ENCODE data around the gene CYP1A1. TPM values are rescaled to one million over a fixed set of nuclear protein-coding genes. Genes with fewer than 3 reads are reported as not detected.

Gene CYP1A1
- total and polyA plus RNA-seq, 2 of the 4 experiments (the other 2 are of a cell fraction), result under 0.01 to 0.03 TPM

DNA sequence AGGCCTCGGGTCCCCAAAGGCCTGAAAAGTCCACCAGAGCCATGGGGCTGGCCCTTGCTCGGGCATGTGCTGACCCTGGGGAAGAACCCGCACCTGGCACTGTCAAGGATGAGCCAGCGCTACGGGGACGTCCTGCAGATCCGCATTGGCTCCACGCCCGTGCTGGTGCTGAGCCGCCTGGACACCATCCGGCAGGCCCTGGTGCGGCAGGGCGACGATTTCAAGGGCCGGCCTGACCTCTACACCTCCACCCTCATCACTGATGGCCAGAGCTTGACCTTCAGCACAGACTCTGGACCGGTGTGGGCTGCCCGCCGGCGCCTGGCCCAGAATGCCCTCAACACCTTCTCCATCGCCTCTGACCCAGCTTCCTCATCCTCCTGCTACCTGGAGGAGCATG, 24.5 kb upstream of the CYP1A1 start:
- no peak for DNase-seq
- H3K14ac ChIP-seq (replicated peaks; ENCODE audit: low read depth, low read length), result no peak overlapping the region
- in situ Hi-C loops (cut with MboI; ENCODE audit: low sequenced_read_pairs), result no loop called here

More for the DNA sequence above, 24.5 kb upstream of the CYP1A1 start:
- no peak overlapping the region for H3K9ac ChIP-seq (ENCODE audit: low read depth, low read length)
- no peak overlapping the region for H4K5ac ChIP-seq (ENCODE audit: low read depth, low read length)
- no peak overlapping the region for H2BK120ac ChIP-seq (ENCODE audit: low read depth, low read length)
- H3K23ac ChIP-seq (ENCODE audit: low read depth, low read length), result no peak overlapping the region
- ATAC-seq (ENCODE audit: low read depth), result no peak
- H2BK5ac ChIP-seq (ENCODE audit: low read depth, low read length, poor library complexity, severe bottlenecking), result no peak overlapping the region
- intact Hi-C loops (cut with micrococcal nuclease) (loop anchor here (10.0 kb wide), 1 partner anchor 55 kb away; the partner anchor contains the start of gene EDC3), dilution Hi-C loops (cut with HindIII; ENCODE audit: low sequenced_read_pairs, unreplicated experiment) (no loop called here)
- 55% methylated on average over 4 of the region's 20 CpGs; no CpG with 5 or more reads in 1 of the 2 experiments for WGBS, 2 experiments (ENCODE audit: extremely low coverage in 2 of 2, insufficient read length in 1 of 2)
- no peak overlapping the region for H3K4me2 ChIP-seq (ENCODE audit: low read depth, low read length)
- H4K20me1 ChIP-seq (ENCODE audit: insufficient read depth, low read length), result no peaks in the 10 kb centered on the region
- no peak overlapping the region for H4K8ac ChIP-seq (ENCODE audit: low read depth in 2 of 2, low read length in 2 of 2)
- no peaks in the 10 kb centered on the region for H3K79me1 ChIP-seq (ENCODE audit: low read depth in 1 of 2, low read length in 2 of 2)
- no peak overlapping the region for H2BK20ac ChIP-seq (ENCODE audit: low read depth, low read length)
- H3K18ac ChIP-seq (ENCODE audit: low read depth, low read length), result no peak overlapping the region
- no peak overlapping the region for H2BK15ac ChIP-seq (ENCODE audit: low read depth, low read length)
- POLR2A ChIA-PET (ENCODE audit: unreplicated experiment), result no interaction called here
- no peaks in the 10 kb centered on the region; the same call in 1 of the 2 replicates for H3K9me1 ChIP-seq (ENCODE audit: insufficient read depth, low read length)
- no peak overlapping the region for H3K56ac ChIP-seq (ENCODE audit: extremely low read depth, insufficient read depth, low read length)
- no peak overlapping the region for H3K4me3 ChIP-seq (ENCODE audit: insufficient read depth, low read depth, low read length)
- no peak overlapping the region for H2AFZ ChIP-seq (replicated peaks; ENCODE audit: low read length, poor library complexity)
- TF ChIP-seq RCOR1 (IDR thresholded peaks at IDR 0.05; ENCODE audit: insufficient replicate concordance, low read length), result no peak
- TF ChIP-seq RFX5 (IDR thresholded peaks at IDR 0.05; ENCODE audit: low read depth, low read length), result no peak
- TF ChIP-seq FOS (IDR thresholded peaks at IDR 0.05; ENCODE audit: low read depth, low read length), result no peak
- TF ChIP-seq MXI1 (IDR thresholded peaks at IDR 0.05; ENCODE audit: borderline replicate concordance, low read depth, low read length), result no peak
- no peak for TF ChIP-seq BHLHE40 (IDR thresholded peaks at IDR 0.05; ENCODE audit: low read depth, low read length)
- TF ChIP-seq, protein P1, sequence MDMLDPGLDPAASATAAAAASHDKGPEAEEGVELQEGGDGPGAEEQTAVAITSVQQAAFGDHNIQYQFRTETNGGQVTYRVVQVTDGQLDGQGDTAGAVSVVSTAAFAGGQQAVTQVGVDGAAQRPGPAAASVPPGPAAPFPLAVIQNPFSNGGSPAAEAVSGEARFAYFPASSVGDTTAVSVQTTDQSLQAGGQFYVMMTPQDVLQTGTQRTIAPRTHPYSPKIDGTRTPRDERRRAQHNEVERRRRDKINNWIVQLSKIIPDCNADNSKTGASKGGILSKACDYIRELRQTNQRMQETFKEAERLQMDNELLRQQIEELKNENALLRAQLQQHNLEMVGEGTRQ (IDR thresholded peaks at IDR 0.05; ENCODE audit: low read depth, low read length), result no peak
- TF ChIP-seq CHD1 (IDR thresholded peaks at IDR 0.05; ENCODE audit: low read depth, low read length), result no peak
- TF ChIP-seq CEBPB (IDR thresholded peaks at IDR 0.05; ENCODE audit: low read depth, low read length), result no peak
- BruUV-seq (replicated peaks), result no TSS peak
- H3K4me1 ChIP-seq (ENCODE audit: control insufficient read depth, insufficient read depth, low read length), result no peaks in the 10 kb centered on the region
- no peak overlapping the region for H3K27ac ChIP-seq (ENCODE audit: insufficient read depth, low read length)
- CTCF ChIA-PET, result interaction anchor here (0.6 kb wide), 1 partner anchor 41 kb away, joined by 9 read pairs; no protein-coding TSS in a partner anchor
- H2AK9ac ChIP-seq (replicated peaks; ENCODE audit: low read depth, low read length, poor library complexity), result no peak overlapping the region
- H3K36me3 ChIP-seq (ENCODE audit: control insufficient read depth, insufficient read depth, low read length), result no peaks in the 10 kb centered on the region
- H4K91ac ChIP-seq (ENCODE audit: insufficient read depth, low read depth, low read length), result no peak overlapping the region
- H2AK5ac ChIP-seq (ENCODE audit: low read depth, low read length), result no peak overlapping the region
- H3K9me3 ChIP-seq (ENCODE audit: control insufficient read depth, insufficient read depth, low read length), result no peaks in the 10 kb centered on the region
- no peak overlapping the region for H3K4ac ChIP-seq (ENCODE audit: low read depth, low read length)
- peaks cover 36% of the 10 kb centered on the region for H3K27me3 ChIP-seq (ENCODE audit: control insufficient read depth, insufficient read depth, low read length)

Data from IMR-90 (cell line).